Measurements from ENCODE around the gene S100A4.

The S100A4 gene

GRCh38 chr1:153503766-153504165 is 41.8 kb downstream of the S100A4 start:
- DNase-seq: no peak

DNA sequence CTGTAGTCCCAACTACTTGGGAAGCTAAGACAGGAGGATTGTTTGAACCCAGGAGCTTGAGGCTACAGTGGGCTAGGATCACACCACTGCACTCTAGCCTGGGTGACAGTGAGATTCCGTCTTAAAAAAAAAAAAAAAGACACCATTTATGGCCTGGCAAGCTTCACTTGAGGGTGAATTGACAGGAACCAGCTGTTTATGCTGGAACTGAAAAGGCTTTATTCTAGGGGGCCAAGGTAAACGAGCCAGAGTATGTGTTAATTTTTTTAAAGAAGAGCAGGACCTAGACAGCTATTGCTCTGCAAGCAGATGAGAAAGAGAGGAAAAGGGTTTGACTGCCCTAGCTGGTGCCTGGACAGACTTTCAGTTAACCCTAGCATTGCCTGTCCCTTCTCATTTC is 46.9 kb downstream of the S100A4 start:
- no peak for DNase-seq

DNA sequence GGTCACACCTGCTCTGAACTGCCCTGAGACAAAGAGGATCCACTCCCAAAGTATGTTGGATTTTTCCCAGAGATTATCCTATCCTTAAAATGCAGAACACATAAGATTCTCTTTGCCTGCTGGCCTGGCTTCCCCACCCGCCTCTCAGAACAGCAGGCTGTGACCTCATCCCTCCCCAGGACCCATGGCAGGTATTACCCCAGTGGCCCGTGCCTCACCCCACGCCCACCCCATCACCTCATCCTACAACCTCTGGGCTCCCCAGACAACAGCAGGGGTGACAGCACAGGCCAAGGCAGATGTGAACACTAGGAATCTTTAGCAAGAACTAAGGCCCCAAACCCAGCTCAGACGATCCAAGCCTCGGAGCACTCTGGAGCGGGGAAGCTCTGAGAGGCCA is 50.1 kb downstream of the S100A4 start:
- DNase-seq: no peak

DNA sequence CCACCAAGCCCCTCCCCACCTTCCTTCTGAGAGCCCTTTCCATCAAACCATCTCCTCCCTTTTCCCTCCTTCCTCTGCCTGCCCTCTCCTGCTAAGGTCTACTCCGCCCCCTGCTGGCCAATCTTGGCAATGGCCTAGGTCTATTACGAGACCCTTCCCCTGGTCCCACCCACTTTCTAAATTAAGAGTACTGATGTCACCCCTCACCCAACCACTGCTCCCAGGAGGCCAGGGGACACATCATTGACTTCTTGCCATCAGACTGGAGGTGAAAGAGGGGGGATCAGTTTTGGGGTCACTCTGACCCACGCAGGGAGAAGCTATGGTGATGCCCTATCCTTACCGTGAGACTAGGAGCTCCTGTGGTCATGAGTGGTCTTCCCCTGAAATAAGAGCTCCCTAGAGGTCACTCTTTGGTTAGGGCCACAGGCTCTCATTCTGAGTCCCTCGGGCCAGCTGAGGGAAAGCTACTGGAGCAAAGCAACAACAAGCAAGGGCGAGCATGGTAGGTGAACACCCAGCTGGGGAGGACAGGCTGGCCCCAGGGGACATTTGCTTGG is 50.5 kb downstream of the S100A4 start:
- DNase-seq: peak; percentile 64 to 80

Measured in stimulated activated CD4-positive, alpha-beta T cell treated with anti-CD3 and anti-CD28 coated beads, Interleukin-4, amount 100 ng/mL, for 4 hours (primary cell).